Left kidney (tissue), 8 donors: ENCODE data around the gene MRPL40. TPM values are rescaled to one million over a fixed set of nuclear protein-coding genes. Genes with fewer than 3 reads are reported as not detected.

Source experiments
- DNase-seq: peaks from one replicate; pipeline ENCODE4 v3.0.0-alpha.2; 2013
- long read RNA-seq, 8 donors: transcript quantifications; one replicate each; lab custom pipeline, GENCODE V29; 2026
- polyA plus RNA-seq: library from polyadenylated mRNA; unstranded; fragments of 120-200 nt; gene quantifications from one replicate; pipeline ENCODE4 v1.2.1, GENCODE V29; 2013; ENCODE audit not compliant: insufficient read length

The MRPL40 gene
- 43.2 TPM for polyA plus RNA-seq
- long read RNA-seq, donor 1, transcript MRPL40-201 (4 exons, 1,387 nt): major isoform, 46 of 47 reads
- long read RNA-seq, donor 1, partial matches to known transcripts: 0 of 47 reads
- long read RNA-seq, donor 1, other reads (novel, unspliced or antisense): 0 of 47 reads
- long read RNA-seq, donor 2, transcript MRPL40-201 (4 exons, 1,387 nt): major isoform, 41 of 43 reads
- long read RNA-seq, donor 2, partial matches to known transcripts: 0 of 43 reads
- long read RNA-seq, donor 2, other reads (novel, unspliced or antisense): 0 of 43 reads
- long read RNA-seq, donor 3, transcript MRPL40-201 (4 exons, 1,387 nt): major isoform, 37 of 143 reads
- long read RNA-seq, donor 3, partial matches to known transcripts: 47 of 143 reads
- long read RNA-seq, donor 3, other reads (novel, unspliced or antisense): 59 of 143 reads
- long read RNA-seq, donor 4, transcript MRPL40-201 (4 exons, 1,387 nt): major isoform, 7 of 14 reads
- long read RNA-seq, donor 4, partial matches to known transcripts: 6 of 14 reads
- long read RNA-seq, donor 4, other reads (novel, unspliced or antisense): 0 of 14 reads
- long read RNA-seq, donor 5, transcript MRPL40-201 (4 exons, 1,387 nt): major isoform, 98 of 315 reads
- long read RNA-seq, donor 5, partial matches to known transcripts: 137 of 315 reads
- long read RNA-seq, donor 5, other reads (novel, unspliced or antisense): 76 of 315 reads
- long read RNA-seq, donor 6, transcript MRPL40-201 (4 exons, 1,387 nt): major isoform, 47 of 55 reads
- long read RNA-seq, donor 6, partial matches to known transcripts: 6 of 55 reads
- long read RNA-seq, donor 6, other reads (novel, unspliced or antisense): 0 of 55 reads
- long read RNA-seq, donor 7, transcript MRPL40-201 (4 exons, 1,387 nt): major isoform, 67 of 81 reads
- long read RNA-seq, donor 7, partial matches to known transcripts: 7 of 81 reads
- long read RNA-seq, donor 7, other reads (novel, unspliced or antisense): 0 of 81 reads
- long read RNA-seq, donor 8, transcript MRPL40-201 (4 exons, 1,387 nt): major isoform, 20 of 22 reads
- long read RNA-seq, donor 8, partial matches to known transcripts: 0 of 22 reads
- long read RNA-seq, donor 8, other reads (novel, unspliced or antisense): 0 of 22 reads

DNA sequence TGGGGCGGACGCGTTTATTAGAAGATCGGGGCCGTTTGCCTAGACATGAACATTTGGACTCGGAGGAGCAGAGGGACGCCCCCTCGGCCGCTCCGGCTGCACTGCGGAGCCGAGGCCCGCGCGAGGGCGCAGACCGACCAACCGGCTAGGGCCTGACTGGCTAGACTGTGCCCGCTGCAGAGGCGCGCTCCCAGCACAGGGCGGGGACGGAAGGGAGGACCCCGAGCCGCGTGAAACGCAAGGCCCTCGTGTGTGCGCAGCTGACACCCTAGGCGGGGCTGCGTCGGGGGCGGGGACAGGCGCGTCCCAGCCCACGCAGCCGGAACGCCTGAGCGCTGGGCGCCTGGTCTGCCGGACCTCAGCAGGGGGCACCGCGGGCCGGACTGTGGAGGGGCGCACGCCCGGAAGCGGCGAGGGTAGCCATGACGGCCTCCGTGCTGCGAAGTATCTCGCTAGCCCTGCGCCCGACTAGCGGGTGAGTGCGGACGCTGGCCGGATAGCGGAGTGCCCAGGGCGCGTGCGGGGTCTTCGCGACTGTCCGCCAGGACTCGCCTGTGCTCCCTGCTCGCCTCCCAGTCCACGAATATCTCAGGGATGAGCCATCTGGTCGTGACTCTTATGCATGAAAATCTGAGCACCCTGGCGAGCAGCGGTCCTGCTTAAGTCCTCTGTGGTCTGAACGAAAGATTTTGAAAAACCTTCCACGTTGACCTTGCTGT is at the start of gene MRPL40:
Gene MRPL40 (plus strand): TSS at position 413 of the 719 bp plus-strand sequence. CDS start 10 bp downstream, at position 423.
- peak; percentile 90 for DNase-seq

DNA sequence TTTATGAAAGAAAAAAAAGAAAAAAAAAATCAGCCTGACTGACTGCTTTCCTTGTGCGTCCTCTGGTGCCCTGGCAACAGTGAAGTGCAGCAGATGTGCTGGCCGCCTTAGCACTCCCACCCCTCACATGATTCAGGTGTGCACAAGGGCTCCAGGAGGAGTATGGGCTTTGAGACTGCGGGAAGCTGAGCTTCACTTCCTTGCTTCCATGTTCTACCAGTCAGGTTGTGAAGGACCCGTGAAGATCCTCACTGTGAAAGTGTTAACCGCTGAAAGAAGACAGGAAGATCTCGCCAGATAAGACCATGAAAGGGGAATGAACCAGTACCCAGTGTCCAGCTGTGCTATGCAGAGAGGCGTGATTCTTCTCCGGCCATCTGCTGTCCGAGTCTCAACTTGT is 49.1 kb upstream of the MRPL40 start:
- DNase-seq: no peak

DNA sequence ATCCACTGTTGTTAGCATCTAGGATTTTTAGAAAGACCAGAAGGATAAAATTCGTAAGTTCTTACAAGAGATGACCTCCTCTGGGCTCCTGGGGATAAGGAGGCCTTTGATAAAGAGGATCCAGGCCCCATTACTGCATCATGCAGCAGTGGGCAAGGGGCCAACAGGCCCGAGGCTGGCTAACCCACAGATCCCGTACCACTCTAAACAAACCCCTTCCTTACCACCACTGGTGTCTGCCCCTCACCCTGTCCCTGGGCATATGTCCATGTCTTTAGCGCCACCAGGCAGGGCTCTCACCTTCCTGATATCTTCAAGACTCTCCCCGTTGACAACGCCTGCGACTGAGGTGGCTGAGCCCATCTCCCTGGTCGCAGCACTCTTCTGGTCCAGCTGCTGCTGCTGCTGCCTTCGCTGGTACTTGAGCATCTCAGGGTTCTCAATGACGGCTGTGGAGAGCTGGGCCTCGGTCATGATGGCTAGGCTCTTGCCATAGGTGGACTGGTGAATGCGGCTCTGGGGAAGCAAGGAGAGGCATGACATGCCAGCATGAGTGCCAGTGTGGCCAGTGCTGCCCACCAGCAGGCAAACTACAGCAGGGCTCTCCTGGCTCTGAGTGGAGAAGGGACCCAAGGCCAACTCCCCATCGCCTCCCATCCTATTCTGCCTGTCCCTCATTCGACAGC is 47.0 kb upstream of the MRPL40 start:
- DNase-seq: no peak

DNA sequence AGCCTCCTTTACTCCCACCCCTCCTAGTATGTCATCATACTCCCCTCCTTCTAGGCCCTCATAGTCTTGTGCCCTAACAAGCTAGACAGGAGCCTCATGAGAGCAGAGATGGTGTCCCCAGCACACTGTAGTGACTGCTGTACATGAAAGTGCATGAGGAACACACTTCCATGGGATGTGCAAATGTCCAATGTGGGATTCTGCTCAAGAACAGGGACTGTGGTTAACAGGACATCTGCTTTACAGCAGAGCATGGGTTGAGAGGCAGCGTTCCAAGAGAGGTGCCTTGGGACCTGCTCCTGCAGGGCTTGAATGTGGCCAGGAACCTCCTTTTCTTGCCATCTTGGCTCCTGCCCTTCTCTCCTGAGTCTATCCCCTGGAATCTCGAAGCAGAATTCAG is 46.1 kb upstream of the MRPL40 start:
- DNase-seq: no peak

DNA sequence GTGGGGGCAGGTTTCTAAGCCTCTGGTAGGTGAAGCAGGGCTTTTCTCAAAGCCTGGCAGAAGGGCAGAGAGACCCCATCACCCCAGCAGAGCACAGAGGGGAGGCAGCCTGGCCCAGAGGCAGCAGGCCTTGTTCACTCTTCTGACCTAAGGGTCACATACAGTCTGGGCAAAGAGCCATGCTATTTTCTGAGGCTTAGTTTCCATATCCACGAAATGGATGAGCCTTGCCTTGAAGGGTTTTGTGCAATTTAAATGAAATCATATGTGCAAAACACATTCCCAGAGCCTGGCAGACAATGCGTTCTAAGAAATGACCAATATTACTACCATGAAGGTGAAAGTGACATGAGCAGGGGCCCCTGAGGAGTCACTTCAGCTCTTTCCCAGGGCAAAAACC is 45.3 kb upstream of the MRPL40 start:
- DNase-seq: no peak

DNA sequence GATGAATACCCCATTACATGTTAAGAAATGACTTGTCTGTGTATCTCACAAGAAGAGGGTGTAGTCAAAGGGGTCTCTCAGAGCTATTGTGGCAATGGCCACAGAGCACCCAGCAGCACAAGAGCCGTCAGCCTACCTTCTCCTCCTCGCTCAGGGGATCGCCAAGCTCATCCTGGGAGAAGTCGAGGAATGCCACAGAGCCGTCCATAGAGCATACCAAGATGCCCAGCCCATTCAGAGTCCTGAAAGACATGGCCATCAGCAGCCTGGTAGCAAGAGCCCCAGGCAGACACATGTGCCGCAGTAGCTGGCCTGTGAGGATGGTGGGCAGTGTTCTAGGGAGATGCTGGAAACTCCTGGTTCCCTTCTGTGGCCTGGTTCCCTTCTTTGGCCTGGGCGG is 44.8 kb upstream of the MRPL40 start:
- no peak for DNase-seq

DNA sequence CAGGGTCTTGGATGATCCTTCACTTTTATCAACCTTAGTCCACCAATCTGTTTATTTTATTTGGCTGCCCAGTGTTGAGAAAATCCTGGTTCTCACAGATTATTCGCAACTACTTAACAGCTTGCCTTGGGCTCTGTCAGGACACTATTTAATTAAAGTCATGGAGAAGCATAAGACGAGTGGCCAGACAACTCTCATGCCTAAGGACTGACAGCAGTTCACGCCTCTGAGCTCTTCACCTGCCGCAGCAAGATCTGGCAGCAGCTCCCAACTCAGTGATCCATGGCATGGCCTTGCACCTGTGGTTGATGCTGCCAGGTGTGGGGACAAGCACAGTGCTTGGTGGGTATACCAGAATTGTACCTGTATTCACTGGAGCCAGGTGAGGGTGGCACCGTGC is 38.6 kb upstream of the MRPL40 start:
- DNase-seq: no peak

DNA sequence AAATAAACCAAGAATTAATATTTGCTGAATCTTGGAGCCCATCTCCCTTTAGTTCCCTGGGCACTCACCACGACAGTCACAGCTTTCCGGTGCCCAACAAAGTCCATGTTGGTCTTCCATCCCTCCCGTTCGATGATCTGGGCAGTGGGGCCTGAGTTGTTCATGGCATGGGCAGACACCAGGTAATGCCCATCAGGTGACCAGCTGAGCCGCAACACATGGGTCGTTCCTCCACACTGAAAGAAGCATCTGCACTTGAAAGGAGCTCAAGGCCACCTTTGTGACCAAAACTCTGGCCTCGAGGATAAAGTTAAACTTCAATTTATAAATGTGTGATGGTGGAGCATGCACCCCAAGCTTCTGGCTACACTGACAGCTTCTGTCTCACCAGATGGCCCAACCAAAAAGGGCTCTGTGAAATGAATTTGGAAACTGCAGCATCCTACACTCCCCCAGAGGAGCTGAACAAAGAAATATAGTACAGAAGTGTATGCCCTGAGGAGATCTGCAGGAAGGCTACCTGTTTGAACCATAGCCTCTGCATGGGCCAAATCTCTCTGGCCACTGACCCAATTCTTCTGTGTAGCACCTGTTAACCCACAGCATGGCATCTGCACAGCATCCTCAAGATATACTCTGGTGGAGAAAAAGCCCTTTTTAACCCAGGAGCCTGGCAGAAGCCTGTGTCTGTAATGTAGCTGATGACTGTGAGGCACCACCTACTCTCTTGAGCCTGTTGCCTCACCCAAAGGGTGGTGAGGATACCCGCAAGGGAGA is 37.9 kb upstream of the MRPL40 start:
- DNase-seq: no peak

DNA sequence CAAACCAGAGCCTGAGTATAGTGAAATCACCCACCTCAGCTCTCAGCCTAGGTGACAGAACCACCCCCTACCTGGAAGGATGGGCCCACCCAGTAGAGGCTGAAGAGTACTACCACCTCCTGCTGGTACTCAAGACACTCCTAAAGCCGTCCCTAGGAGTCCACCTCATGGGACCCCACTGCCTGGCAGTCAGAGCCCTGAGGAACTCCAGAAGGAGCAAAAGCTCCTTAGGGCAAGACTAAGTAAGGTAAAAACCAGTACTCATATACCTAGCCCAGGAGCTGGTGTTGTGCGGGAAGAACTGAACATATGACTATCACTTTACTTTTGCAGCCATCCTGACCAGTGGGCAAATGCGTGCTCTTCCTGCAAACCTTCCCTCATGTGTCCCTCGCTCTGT is 37.1 kb upstream of the MRPL40 start:
- DNase-seq: no peak

DNA sequence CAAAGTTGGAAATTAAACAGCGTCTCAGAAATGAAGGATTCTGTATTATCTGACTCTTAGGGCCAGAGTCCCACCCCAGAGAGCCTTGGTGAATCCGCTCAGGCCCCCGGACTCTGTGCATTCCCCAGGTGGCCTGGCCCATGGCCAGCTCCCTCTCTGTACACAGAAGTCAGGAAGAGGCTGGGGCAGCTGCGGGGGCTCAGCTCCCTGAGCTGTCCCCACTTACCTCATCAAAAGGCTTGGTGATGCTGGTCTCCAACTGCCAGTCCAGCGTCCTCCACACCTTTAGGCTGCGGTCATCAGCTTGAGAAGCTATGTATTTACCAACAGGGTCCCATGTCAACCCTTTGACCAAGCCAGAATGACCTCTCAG is 35.8 kb upstream of the MRPL40 start:
- no peak for DNase-seq

DNA sequence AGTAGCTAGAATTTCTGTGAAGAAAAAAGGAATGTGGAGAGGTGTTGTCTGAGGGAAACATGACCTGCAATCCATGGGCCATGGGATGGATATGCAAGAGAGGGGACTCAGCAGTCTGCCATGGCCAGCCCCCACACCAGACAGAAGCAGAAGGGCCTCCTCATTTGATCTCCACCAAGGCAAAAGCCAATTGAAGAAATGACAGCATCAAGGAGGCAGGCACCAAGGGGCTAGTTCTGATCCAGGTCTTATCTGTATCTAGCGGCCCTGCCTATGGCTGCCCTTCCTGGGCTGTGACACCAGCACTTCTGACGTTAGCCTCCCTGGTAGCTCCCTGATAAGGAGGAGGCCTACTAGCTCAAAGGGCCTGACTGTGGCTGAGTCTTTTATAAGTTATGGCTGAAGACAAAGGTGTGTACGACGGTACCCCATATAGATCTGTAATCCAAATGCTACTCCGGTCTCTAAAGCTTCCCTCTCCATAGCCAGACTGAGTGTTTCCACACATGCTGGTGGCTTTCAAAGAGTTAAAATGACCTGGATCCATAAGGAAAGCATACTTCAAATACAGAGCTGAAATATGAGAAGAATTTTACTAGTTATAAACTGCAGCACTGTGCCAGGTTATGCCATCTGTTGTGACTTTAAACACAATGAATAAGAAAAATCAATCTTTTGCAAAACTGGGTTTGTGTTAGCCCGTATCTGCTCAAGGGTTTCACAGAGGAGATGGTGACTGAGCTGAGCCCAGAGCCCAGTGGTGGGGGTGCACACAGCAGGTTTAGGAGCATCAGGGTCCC is 35.2 kb upstream of the MRPL40 start:
- DNase-seq: no peak

DNA sequence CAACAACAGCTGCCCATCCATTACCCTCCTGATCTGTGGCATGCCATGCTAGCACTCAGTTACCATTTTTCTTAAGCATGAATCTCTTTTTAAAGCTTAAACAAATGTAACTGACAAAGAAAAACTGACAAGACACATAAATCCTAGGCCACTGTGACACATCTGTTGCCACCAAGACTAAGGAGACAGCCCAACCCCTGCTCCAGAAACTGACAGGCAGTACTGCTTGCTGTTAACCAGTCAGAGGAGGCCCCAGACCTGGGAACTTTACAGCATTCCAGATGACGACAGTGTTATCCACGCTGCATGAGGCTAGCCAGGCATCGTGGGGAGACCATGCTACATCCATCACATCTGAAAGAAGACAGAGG is 34.6 kb upstream of the MRPL40 start:
- DNase-seq: no peak

DNA sequence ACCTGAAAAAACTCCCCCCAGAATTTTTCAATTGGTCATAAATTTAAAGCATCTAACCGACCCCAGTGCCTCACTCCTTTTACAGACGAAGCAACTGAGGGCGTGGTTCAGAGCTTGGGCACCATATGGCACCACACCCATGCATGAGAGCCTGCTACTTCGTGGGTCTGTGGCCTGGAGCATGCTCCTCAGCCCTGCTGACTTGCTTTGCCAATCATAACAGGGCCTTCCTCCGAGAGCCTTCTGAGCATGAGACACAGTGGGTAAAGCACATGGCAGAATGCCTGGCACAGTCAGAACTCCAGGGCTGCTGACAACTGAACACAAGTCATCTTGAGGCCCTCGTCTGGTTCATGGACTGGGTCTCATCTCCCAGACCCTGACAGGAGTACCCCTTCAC is 34.1 kb upstream of the MRPL40 start:
- DNase-seq: no peak

DNA sequence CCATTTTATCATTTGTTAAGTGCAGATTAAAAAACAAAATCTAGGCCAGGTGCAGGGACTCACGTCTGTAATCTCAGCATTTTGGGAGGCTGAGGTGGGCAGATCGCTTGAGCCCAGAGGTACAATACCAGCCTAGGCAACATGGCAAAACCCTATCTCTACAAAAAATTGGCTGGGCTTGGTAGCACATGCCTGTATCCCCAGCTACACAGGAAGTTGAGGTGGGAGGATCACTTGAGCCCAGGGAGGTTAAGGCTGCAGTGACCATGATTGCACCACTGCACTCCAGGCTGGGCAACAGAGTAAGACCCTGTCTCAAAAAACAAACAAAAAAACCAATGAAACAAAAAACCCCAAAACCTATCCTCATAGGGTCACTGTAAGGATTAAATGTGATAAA is 33.7 kb upstream of the MRPL40 start:
- no peak for DNase-seq

DNA sequence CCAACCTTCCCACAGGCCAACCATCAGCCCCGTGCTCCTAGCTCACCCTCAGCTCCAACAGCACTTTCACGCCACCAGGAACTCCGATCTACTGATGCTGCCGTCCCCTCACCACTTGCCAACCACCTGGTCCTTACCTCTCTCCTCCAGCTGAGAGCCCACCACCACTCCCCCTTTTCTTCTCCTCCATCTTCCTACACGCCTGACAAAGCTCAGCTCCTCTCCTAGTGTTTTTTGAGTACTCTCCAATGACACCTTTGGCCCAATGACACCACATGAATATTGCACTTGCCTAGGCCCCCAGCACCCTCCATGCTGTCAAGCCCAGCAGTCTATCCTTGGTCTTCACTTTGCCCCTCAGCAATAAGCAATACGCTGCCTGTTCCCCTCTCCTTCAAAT is 31.5 kb upstream of the MRPL40 start:
- DNase-seq: no peak

DNA sequence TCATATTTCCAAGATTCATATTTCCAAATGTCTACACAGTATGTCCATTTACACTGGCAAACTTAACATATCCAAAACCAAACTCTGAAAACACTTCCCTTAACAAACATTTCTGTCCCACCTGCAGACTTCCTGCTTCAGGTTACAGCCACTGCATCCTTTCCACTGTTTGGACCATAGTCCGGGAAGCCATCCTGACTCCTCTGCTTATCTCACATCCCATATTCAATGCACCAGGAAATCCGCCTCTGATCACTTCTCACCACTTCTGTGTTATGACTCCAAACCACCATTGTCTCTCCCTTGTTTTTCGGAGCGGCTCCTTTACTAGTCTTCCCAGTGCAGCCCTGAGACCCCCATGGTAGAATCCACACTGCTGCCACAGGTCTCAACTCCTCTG is 30.9 kb upstream of the MRPL40 start:
- no peak for DNase-seq

DNA sequence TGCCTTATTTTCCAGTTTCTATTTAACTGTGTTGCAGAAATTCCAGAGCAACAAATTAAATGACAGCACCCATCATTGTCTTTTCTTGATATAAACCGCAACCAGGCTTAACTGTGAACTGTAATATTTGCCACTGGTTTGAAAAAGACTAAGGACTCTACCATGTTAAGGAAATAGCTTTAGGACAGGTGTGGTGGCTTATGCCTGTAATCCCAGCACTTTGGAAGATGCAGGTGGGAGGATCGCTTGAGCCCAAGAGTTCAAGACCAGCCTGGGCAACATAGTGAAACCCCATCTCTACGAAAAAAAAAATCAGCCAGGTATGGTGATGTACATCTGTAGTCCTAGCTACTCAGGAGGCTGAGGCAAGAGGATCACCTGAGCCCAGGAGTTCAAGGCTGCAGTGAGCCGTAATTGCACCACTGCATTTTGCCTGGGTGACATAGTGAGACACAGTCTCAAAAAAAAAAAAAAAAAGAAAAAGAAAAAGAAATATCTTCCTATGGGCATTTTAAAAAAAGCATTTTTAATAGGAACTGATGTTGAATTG is 29.6 kb upstream of the MRPL40 start:
- no peak for DNase-seq

DNA sequence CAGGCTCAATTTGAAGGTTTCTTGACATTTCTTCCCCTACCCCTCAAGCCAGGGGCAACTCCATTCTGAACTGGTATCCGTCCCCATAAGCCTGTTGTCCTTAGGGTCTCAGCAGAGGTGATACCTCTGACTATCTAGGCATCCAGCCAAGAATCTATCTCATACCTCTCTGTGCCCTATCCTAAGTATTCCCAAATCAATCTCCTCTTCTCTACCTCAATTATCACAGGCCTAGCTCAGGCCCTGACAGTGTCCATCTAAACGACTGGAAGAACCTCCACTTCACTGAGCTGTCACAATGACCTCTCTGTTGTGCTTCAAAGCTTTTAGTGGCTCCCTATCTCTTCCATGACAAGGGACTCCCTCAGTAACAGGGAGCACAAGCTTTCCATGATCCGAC is 27.7 kb upstream of the MRPL40 start:
- no peak for DNase-seq

DNA sequence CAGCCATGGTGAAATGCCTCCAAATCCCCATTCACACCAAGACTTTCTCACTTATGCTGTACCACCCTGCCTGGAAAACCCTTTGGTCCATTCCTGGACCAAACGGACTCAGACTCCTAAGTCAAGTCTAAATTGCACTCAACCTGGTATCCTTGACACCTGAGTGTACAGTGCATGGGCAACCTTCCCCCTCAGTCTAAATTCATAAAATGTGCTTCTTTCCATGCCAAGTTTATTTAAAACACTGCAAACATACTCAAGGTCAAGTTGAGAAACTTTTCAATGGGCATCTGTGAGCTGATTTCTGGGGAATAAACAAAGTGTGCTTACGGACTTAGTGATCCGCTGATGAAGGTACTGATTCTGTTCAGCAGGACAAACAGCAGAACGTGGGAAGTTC is 27.2 kb upstream of the MRPL40 start:
- no peak for DNase-seq

DNA sequence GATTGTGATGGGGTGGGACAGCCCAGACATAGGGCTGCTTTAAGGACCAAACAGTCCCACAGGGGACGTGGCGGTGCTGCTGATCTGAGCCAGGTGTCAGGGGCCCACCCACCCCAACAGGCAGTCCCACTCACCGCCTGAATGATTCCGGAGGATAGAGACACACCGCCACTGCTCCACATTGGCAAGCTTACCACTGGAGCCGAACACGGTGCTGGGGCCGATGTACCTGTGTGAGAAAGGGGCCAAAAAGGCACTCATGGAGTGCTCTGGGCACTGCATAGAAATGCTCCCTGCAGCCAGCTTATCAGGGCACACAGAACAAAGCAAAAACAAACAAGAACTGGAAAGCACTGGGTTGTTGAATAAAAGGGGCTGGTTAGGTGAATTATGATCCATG is 26.7 kb upstream of the MRPL40 start:
- no peak for DNase-seq
